Measurements from ENCODE around the gene PPFIA1.

The PPFIA1 gene

DNA sequence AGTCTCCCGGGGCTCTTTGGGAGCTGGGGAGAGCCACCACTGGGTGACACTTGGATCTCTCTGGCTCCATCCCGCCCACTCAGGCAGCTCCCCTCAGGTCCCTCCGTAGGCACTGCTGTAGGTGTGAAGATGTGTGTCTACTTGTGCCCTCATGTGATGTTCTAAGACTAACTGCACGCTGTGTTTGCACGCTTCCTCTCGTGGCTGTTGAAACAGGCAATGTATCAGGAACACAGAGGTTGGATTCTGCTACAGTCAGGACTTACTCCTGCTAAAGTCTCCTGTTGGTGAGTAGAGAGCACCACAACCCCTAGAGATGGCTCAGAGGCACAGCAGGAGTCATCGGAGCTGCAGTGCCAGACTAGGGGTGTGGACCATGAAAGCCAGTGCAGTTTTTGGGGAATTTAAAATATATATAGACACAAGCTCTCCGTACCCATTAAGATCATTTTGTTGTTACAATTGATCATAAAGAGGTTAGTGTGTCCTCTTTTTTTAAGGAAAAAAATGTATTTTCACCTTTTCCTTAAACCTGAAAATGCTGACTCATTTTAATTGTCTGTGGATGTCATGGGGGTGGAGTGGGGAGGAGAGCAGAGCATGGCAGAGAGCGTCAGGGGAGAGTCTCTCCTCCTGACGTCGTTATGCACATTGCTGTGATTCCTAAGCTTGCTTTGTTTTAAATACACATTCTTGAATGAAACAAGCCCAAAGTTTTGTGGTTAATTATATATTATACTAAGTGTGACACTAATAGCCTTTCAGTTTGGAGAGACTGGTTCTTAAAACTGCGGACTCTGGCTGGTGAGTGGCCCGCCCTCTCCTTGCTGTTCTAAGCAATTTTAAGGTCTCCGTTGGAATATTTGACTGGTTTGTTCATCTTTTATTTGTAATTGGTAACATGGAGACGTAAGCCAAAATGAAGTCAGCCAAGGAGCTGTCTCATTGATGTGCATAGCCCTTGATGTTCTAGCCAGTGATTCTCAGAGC lies 111.7 kb downstream of the PPFIA1 start:
- TF ChIP-seq TEAD4 (IDR thresholded peaks at IDR 0.05) (no peak), EP300 (IDR thresholded peaks at IDR 0.05; ENCODE audit: borderline replicate concordance) (no peak), ZBTB7A (IDR thresholded peaks at IDR 0.05; ENCODE audit: low read depth) (no peak), CREB1 (IDR thresholded peaks at IDR 0.05; ENCODE audit: low read depth) (no peak), TAF1 (IDR thresholded peaks at IDR 0.05; ENCODE audit: low read depth) (no peak), NFIC (IDR thresholded peaks at IDR 0.05) (no peak), USF1 (IDR thresholded peaks at IDR 0.05) (no peak), FOXM1 (IDR thresholded peaks at IDR 0.05; ENCODE audit: borderline replicate concordance, low read depth) (no peak), YY1 (IDR thresholded peaks at IDR 0.05; ENCODE audit: low read depth) (no peak), TCF12 (IDR thresholded peaks at IDR 0.05; ENCODE audit: low read depth) (no peak)
- TF ChIP-seq, protein P1, sequence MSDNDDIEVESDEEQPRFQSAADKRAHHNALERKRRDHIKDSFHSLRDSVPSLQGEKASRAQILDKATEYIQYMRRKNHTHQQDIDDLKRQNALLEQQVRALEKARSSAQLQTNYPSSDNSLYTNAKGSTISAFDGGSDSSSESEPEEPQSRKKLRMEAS (IDR thresholded peaks at IDR 0.05): no peak

- TF ChIP-seq ZBTB7A (IDR thresholded peaks at IDR 0.05; ENCODE audit: low read depth): no peak
- TF ChIP-seq NFIC (IDR thresholded peaks at IDR 0.05): no peak
- no peak for TF ChIP-seq USF1 (IDR thresholded peaks at IDR 0.05)
- no peak for TF ChIP-seq RAD21 (IDR thresholded peaks at IDR 0.05; ENCODE audit: low read depth)
- TF ChIP-seq, protein P2, sequence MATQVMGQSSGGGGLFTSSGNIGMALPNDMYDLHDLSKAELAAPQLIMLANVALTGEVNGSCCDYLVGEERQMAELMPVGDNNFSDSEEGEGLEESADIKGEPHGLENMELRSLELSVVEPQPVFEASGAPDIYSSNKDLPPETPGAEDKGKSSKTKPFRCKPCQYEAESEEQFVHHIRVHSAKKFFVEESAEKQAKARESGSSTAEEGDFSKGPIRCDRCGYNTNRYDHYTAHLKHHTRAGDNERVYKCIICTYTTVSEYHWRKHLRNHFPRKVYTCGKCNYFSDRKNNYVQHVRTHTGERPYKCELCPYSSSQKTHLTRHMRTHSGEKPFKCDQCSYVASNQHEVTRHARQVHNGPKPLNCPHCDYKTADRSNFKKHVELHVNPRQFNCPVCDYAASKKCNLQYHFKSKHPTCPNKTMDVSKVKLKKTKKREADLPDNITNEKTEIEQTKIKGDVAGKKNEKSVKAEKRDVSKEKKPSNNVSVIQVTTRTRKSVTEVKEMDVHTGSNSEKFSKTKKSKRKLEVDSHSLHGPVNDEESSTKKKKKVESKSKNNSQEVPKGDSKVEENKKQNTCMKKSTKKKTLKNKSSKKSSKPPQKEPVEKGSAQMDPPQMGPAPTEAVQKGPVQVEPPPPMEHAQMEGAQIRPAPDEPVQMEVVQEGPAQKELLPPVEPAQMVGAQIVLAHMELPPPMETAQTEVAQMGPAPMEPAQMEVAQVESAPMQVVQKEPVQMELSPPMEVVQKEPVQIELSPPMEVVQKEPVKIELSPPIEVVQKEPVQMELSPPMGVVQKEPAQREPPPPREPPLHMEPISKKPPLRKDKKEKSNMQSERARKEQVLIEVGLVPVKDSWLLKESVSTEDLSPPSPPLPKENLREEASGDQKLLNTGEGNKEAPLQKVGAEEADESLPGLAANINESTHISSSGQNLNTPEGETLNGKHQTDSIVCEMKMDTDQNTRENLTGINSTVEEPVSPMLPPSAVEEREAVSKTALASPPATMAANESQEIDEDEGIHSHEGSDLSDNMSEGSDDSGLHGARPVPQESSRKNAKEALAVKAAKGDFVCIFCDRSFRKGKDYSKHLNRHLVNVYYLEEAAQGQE (IDR thresholded peaks at IDR 0.05; ENCODE audit: low read depth): no peak
These were observed 113.4 kb downstream of the PPFIA1 start for GRCh38 chr11:70383664-70384565.

GRCh38 chr11:70384566-70385152 lies 114.2 kb downstream of the PPFIA1 start:
- TF ChIP-seq, protein P2 (IDR thresholded peaks at IDR 0.05; ENCODE audit: low read depth): no peak
- no peak for TF ChIP-seq RAD21 (IDR thresholded peaks at IDR 0.05; ENCODE audit: low read depth)
- TF ChIP-seq EGR1 (IDR thresholded peaks at IDR 0.05): no peak
- no peak for TF ChIP-seq CEBPB (IDR thresholded peaks at IDR 0.05)
- no peak for TF ChIP-seq TEAD4 (IDR thresholded peaks at IDR 0.05)
- TF ChIP-seq NFIC (IDR thresholded peaks at IDR 0.05): no peak
- no peak for TF ChIP-seq ZBTB7A (IDR thresholded peaks at IDR 0.05; ENCODE audit: low read depth)
- TF ChIP-seq USF1 (IDR thresholded peaks at IDR 0.05): no peak
- no peak for TF ChIP-seq TAF1 (IDR thresholded peaks at IDR 0.05; ENCODE audit: low read depth)
- TF ChIP-seq TCF12 (IDR thresholded peaks at IDR 0.05; ENCODE audit: low read depth): no peak
- TF ChIP-seq FOXM1 (IDR thresholded peaks at IDR 0.05; ENCODE audit: borderline replicate concordance, low read depth): no peak
- no peak for TF ChIP-seq YY1 (IDR thresholded peaks at IDR 0.05; ENCODE audit: low read depth)
- no peak for TF ChIP-seq EP300 (IDR thresholded peaks at IDR 0.05; ENCODE audit: borderline replicate concordance)
- TF ChIP-seq CREB1 (IDR thresholded peaks at IDR 0.05; ENCODE audit: low read depth): no peak
- TF ChIP-seq, protein P1 (IDR thresholded peaks at IDR 0.05): no peak

DNA sequence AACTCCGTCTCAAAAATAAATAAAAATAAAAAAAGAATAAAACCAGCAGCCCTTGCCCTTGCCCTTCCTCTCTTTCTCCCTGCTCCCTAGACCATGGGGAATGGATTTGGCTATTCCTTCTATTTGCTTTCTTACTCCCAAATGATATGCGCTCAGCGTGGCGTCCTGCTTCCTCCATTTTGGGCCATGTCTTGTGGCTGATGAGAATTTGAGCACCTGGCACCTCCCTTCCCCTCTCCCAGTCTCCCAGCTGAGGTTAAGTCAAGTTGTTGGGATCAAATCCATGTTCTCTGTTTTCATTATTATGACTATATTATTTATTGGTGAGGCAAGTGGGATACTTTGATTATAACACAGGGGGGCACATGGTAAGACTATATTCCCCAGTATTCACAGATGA lies 117.1 kb downstream of the PPFIA1 start:
- no peak for TF ChIP-seq CEBPB (IDR thresholded peaks at IDR 0.05)
- TF ChIP-seq FOXM1 (IDR thresholded peaks at IDR 0.05; ENCODE audit: borderline replicate concordance, low read depth): no peak
- no peak for TF ChIP-seq NFIC (IDR thresholded peaks at IDR 0.05)
- TF ChIP-seq, protein P2 (IDR thresholded peaks at IDR 0.05; ENCODE audit: low read depth): no peak
- TF ChIP-seq TAF1 (IDR thresholded peaks at IDR 0.05; ENCODE audit: low read depth): no peak
- no peak for TF ChIP-seq TEAD4 (IDR thresholded peaks at IDR 0.05)
- TF ChIP-seq, protein P1 (IDR thresholded peaks at IDR 0.05): no peak
- TF ChIP-seq RAD21 (IDR thresholded peaks at IDR 0.05; ENCODE audit: low read depth): no peak
- no peak for TF ChIP-seq USF1 (IDR thresholded peaks at IDR 0.05)
- TF ChIP-seq EP300 (IDR thresholded peaks at IDR 0.05; ENCODE audit: borderline replicate concordance): no peak
- no peak for TF ChIP-seq ZBTB7A (IDR thresholded peaks at IDR 0.05; ENCODE audit: low read depth)
- TF ChIP-seq TCF12 (IDR thresholded peaks at IDR 0.05; ENCODE audit: low read depth): no peak
- TF ChIP-seq EGR1 (IDR thresholded peaks at IDR 0.05): no peak
